ENCODE results near the gene CD300LF. TPM values are rescaled to one million over a fixed set of nuclear protein-coding genes. Genes with fewer than 3 reads are reported as not detected.

Gene CD300LF
- total RNA-seq, 1 donor from 2014 or later, result not detected

GRCh38 chr17:74733365-74734122 lies 20.8 kb upstream of the CD300LF start:
- no peaks in the 10 kb centered on the region for H3K9me3 Mint-ChIP-seq
- no peaks in the 10 kb centered on the region for H3K36me3 Mint-ChIP-seq
- no peak overlapping the region for H3K27ac Mint-ChIP-seq
- no peak for TF ChIP-seq CTCF (IDR thresholded peaks at IDR 0.05; ENCODE audit: unreplicated experiment)
- H3K4me3 Mint-ChIP-seq, result no peak overlapping the region
- no peak for DNase-seq (ENCODE audit: low spot score in 2 of 2, unreplicated experiment in 2 of 2)
- H3K27me3 Mint-ChIP-seq (ENCODE audit: low read depth), result peaks cover 16% of the 10 kb centered on the region
- peaks cover 13% of the 10 kb centered on the region for H3K4me1 Mint-ChIP-seq

- Mint-ChIP-seq H3K36me3 (no peaks in the 10 kb centered on the region), H3K27me3 (ENCODE audit: low read depth) (peaks cover 3% of the 10 kb centered on the region), H3K27ac (no peak overlapping the region), H3K9me3 (no peaks in the 10 kb centered on the region), H3K4me3 (no peak overlapping the region), H3K4me1 (peaks cover 5% of the 10 kb centered on the region)
- DNase-seq (ENCODE audit: low spot score in 2 of 2, unreplicated experiment in 2 of 2), result no peak
- no peak for TF ChIP-seq CTCF (IDR thresholded peaks at IDR 0.05; ENCODE audit: unreplicated experiment)
Observed at GRCh38 chr17:74732042-74732867, 19.5 kb upstream of the CD300LF start.

GRCh38 chr17:74731347-74731605 lies 18.6 kb upstream of the CD300LF start:
- Mint-ChIP-seq H3K9me3 (no peaks in the 10 kb centered on the region), H3K4me1 (peaks cover 1% of the 10 kb centered on the region), H3K36me3 (no peaks in the 10 kb centered on the region), H3K27me3 (ENCODE audit: low read depth) (peaks cover 2% of the 10 kb centered on the region), H3K27ac (no peak overlapping the region), H3K4me3 (no peak overlapping the region)
- no peak for DNase-seq (ENCODE audit: low spot score in 2 of 2, unreplicated experiment in 2 of 2)
- no peak for TF ChIP-seq CTCF (IDR thresholded peaks at IDR 0.05; ENCODE audit: unreplicated experiment)

- Mint-ChIP-seq H3K36me3 (no peaks in the 10 kb centered on the region), H3K27me3 (ENCODE audit: low read depth) (peaks cover 4% of the 10 kb centered on the region), H3K4me3 (no peak overlapping the region), H3K9me3 (no peaks in the 10 kb centered on the region), H3K4me1 (no peaks in the 10 kb centered on the region), H3K27ac (no peak overlapping the region)
- no peak for TF ChIP-seq CTCF (IDR thresholded peaks at IDR 0.05; ENCODE audit: unreplicated experiment)
- no peak for DNase-seq (ENCODE audit: low spot score in 2 of 2, unreplicated experiment in 2 of 2)
Observed at GRCh38 chr17:74730491-74731346, 18.0 kb upstream of the CD300LF start.

- H3K4me3 Mint-ChIP-seq, result no peak overlapping the region
- H3K27me3 Mint-ChIP-seq (ENCODE audit: low read depth), result peaks cover 4% of the 10 kb centered on the region
- no peaks in the 10 kb centered on the region for H3K9me3 Mint-ChIP-seq
- no peak for TF ChIP-seq CTCF (IDR thresholded peaks at IDR 0.05; ENCODE audit: unreplicated experiment)
- no peak for DNase-seq (ENCODE audit: low spot score in 2 of 2, unreplicated experiment in 2 of 2)
- no peaks in the 10 kb centered on the region for H3K36me3 Mint-ChIP-seq
- no peaks in the 10 kb centered on the region for H3K4me1 Mint-ChIP-seq
- H3K27ac Mint-ChIP-seq, result no peak overlapping the region
Observed at GRCh38 chr17:74729866-74730265, 17.1 kb upstream of the CD300LF start.

All from mesothelial cell of epicardium (in vitro differentiated cells).